GM18868 (cell line): ENCODE results near the gene RPS19BP1.
A peak's percentile ranks its signal among the peaks of the same experiment; 100 is the strongest.
"Not testable (repeated sequence)": the region's sequence is repeated elsewhere in the genome, so short reads cannot be mapped to it uniquely, and the experiment has no call there.

Experiments
- ATAC-seq: cut with Tn5 transposase; IDR thresholded peaks from one replicate; pipeline ENCODE4 v1.9.1; 2021; ENCODE audit warnings: mild to moderate bottlenecking, moderate library complexity; ENCODE audit not compliant: unreplicated experiment

Gene RPS19BP1

DNA sequence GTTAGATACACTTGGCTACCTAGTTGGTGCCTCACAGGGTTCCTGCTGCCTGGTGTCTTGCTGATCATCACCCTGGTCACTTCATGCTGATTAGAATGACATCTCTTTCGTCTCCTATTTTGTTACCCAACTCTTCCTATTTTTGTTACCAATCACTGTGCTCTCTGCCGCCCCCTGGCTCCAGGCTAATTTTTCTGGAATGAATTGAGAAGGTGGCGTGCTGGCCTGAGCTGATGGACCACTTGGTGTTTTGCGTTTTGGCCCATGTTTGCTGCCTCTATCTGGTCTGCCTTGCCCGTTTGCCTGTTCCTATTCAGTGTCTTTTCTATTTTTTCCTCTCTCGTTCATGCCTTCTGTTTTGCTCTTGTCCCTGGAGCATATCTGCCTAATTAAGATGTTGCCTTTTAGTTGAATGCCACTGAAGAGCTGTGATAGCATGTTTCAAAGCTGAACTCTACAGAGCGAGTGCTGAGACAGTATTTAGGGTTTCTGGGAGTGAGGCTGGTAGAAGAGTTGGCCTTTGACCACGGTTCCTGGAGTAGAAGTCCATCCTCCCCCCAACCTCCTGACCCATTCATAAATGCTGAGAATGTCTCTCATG, 18.1 kb downstream of the RPS19BP1 start:
- no peak for ATAC-seq

DNA sequence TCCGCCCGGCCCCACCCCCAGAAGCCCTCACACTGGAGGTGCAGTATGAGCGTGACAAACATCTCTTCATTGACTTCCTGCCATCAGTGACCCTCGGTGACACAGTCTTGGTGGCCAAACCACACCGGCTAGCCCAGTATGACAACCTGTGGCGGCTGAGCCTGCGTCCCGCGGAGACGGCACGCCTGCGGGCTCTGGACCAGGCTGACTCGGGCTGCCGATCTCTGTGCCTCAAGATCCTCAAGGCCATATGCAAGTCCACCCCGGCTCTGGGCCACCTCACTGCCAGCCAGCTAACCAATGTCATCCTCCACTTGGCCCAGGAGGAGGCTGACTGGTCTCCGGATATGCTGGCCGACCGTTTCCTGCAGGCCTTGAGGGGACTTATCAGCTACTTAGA, 18.8 kb downstream of the RPS19BP1 start:
- no peak for ATAC-seq

DNA sequence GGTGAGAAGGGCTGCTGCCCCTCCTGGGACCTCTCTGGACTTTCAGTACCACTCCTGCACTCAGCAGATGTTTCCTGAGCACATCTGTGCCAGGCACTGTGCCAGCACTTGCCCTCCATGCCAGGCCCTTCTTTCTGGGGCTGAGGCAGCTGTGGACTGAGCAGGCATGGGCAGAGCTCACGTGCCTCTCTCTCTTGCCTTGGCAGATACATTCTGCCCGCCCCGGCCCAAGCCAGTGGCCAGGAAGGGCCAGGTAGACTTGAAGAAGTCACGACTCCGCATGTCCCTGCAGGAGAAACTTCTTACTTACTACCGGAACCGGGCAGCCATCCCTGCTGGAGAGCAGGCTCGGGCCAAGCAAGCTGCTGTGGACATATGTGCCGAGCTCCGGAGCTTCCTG, 20.5 kb downstream of the RPS19BP1 start:
- no peak for ATAC-seq

DNA sequence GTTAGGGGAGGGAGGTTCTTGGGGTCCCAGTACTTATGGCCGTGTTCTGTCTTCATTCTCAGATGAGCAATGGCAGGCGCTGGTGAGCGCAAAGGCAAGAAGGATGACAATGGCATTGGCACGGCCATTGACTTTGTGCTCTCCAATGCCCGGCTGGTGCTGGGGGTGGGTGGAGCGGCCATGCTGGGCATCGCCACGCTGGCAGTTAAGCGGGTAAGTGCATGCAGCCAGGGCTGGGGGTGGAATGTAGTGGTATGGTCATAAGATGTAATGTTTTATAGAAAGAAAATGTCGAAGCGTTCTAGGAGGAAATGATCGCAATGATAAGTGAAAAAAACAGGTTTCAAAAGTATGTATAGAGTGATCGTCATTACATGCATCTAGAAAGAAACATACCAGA, 21.3 kb downstream of the RPS19BP1 start:
- ATAC-seq = no peak

DNA sequence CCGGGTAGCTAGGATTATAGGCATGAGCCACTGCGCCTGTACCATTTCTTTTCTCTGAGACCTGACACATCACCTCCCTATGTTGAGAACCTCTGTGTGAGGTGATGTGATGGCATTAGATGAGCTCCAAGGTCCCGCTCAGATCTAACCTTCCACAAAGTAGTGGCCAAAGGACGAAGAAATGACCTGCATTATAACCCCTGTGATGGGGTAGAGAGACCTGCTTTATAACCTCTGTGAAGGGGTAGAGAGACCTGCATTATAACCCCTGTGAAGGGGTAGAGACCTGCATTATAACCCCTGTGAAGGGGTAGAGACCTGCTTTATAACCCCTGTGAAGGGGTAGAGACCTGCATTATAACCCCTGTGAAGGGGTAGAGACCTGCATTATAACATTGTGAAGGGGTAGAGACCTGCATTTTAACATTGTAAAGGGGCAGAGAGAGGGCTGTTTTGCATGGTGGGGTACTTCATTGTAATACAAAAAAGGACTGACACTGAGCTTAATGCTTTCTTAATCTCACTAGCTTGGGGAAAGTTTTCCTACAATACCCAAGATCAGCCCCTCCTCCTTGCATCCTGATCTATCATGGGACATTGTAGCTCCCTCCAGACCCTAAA, 21.9 kb downstream of the RPS19BP1 start:
- ATAC-seq = no peak

DNA sequence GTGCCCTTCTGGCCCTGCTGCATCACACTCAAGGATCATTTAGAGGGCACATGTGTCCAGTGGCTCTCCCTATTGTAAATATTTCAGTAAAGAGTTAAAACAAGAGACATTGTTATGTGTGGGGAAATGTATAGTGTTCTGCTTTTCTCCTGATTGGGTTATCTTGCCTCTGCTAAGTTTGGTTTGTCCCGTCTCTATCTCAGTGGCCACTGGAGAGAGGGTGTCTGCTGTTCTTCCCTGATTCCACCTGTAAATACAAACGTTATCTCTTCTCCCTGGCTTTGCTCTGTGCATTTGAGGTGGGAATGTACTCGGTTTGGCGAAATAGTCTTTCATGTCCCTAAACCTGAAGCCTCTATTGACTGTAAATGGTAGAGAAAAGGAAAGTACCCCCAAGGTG, 24.2 kb downstream of the RPS19BP1 start:
- ATAC-seq = no peak

DNA sequence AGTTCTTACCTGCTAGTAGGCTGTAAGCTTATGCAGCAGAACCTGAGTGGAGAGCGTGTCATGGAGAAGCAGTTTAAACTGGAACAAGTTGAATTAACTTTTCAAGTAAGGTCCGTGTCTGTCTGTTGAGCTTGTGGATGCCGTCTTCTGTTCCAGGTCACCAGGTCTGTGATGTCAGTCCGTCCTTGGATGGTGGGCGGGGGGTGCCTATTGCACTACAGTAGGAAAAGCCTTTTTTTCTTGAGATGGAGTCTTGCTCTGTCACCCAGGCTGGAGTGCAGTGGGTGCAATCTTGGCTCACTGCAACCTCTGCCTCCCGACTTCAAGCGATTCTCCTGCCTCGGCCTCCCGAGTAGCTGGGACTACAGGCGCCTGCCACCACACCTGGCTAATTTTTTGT, 25.5 kb downstream of the RPS19BP1 start:
- ATAC-seq = not testable (repeated sequence)

DNA sequence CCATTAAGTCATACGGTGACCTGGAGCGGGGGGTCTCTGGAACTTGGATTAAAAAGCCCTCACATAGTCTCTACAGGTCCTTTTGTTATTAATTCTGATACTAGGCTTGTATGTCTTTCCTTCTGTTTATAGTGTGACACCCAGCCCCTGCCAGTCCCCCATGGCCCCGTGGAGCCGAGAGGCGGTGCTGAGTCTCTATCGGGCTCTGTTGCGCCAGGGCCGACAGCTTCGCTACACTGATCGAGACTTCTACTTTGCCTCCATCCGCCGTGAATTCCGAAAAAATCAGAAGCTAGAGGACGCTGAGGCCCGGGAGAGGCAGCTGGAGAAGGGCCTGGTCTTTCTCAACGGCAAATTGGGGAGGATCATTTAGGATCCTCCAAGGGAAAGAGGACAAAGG, 28.5 kb downstream of the RPS19BP1 start:
- ATAC-seq = no peak

DNA sequence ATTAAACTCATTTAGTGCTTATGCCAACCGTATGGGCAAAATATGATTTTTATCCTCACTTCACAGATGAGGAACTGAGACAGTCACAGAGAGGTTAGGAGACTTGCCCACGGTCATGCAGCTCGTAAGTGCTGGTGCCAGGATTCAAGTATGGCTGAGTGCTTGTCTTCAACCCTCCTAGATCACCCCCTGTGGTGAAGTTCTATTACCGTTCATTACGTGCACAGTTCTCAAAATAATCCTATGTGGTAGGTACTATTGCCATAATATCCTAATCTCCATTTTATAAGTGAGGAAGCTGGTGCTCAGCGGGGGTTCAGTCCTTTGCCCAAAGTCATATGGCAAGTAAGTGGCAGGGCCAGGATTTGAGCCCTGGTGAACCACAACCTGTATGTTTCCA, 28.9 kb downstream of the RPS19BP1 start:
- ATAC-seq = no peak

DNA sequence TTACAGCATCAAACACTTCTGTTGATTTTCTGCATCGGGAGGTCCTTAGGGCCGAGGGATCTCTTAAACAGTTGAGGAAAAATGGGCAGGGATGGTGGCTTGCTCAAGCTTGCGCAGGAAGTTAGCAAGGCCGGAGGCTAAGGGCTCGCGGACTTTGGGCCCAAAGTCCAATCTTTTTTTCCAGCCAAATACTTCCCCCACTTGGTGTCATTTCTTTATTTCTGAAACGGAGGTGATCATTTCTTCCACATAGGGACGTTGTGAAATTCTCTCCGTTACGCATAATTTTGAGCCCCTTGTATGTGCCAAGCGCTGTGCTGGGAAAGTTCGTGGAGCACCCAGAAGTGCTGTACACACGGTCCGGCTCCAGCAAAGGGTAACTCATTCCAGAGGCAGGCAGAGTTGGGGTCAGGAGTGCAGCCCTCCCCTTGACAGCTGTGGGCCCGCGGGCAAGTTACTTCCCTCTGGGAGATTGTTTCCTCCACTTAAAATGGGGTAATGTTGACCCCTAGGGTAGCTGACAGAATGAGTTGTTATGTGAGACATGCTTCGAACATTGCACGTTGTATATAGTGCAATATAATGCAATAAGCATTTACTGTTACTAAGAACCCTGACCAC, 29.6 kb downstream of the RPS19BP1 start:
- ATAC-seq = no peak

DNA sequence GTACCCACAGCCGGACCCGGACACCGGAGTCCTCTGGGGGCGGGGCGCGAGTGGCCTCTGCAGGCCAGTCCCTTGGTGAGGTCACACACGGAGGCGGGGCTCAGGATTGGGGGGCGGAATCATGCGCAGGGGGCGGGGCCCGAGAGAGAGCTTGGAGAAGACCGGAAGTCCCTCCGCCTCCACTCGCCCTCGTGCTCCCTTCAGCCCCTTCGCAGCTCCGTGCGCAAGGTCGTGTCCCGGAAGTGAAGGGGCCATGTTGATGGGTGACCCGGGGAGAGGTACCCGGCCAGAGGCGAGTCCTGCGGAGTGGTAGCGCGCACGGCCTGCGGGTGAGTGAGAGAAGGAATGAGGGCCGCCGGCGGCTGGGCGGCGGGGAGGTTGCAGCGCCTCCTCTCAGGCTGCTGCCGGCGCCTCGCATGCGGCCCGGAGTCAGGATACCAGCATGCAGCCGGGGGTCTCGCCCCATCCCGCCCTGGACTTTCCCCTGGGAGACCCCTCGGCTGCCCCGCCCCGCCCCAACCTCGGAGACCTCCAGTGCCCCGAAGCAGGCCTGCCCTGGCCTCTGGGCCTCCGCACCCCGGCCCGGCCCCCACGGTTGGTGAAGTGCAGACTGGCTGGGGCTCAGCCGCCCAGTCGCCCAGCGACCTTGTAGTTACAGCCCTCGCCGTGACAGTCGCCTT, 30.3 kb downstream of the RPS19BP1 start, which contains the start of gene MIEF1:
TSS of gene MIEF1 (plus strand) at position 182 of the 680 bp plus-strand sequence. CDS start 9,005 bp downstream, outside the sequence.
- peak; percentile 91 for ATAC-seq

DNA sequence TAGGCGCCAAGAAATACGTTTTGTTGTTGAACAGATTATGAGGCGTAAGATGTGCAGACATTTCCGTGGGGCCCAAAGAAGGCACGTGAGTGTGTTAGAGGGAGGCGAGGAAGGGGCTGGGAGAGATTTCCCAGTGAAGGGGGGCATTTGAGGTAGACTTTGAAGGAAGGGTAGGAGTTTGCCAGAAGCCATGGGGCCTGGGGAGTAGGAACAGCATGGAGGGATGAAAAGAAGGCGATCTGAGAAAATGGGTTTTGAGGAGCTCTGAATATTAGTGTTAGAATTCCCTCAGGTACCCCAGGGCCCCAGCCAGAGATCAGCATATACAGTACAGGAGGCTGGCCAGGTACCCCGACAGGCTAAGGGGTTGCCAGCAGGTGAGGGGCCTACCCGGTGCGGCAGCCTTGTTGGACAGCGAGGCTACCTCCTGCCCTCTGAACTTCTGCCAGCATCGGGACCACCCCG, 30.9 kb downstream of the RPS19BP1 start:
- ATAC-seq = no peak

DNA sequence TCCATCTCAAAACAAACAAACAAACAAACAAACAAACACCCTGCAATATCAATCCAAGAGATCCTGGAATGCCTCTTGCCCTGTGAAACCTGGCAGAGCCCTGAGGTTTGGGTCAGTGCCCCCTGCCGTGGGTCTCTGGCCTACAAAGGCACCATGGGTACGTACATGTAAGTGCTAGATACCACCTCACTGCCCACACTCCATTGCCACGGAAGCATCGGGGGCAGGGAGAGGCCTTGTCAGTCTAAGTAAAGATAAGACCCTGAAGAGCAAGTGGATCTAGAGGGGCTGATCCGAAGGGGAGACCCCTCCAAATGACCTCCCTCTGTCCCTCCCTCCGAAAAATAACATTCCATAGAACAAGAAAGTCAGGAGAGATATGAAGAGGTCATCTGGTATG, 32.4 kb downstream of the RPS19BP1 start:
- no peak for ATAC-seq

DNA sequence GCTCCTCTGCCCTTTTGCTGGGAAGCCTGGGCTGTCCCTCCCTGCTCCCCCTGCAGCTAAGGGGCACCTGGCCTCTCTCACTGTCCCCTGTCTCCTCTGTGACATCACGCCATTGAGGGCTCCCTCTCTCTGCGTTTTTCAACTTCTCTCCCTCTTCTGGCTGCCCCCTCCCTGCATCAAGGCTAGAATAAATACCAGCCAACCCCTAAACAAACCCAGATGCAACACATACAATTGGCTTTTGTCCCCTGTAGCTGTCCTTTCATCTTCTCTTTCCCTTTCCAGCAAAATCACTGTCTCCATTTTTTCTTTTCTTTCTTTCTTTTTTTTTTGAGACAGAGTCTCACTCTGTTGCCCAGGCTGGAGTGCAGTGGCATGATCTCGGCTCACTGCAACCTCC, 33.7 kb downstream of the RPS19BP1 start:
- ATAC-seq = no peak

DNA sequence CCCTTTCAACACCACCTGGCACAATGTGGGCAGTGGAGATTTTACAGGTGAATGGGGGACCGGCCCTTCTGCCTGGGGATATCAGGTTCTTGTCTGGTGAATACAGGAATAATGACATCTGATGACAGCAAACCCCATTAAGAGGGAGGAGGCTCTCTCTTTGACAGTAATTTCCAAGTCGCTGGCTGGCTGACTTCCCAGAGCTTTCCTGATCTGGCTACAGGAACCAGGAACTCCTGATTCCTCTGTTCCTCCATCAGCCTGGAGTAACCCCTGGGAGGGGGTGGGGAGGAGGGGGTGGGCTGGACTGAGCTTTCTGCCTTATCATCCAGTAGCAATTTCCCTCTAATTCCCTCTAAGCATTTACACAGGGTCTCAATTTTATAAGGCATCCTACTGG, 34.2 kb downstream of the RPS19BP1 start:
- ATAC-seq = no peak

DNA sequence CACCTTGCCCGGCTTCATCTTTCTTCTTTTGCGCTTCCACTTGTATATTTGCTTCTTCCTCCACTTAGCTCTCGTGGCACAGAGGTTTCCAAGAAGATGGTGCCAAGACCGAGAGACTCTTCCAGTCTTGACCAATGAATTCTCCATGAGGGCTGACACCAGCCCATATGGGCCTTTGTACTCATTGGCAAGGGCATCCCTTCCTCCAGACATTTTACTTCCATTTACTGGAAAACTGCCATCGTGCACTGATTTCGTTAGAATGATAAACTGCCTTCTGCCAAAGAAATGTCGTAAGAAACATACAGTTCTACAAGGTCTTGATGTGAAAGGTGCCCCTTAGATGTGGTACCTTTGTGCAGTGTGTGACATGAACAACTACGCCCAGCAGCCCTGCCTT, 35.1 kb downstream of the RPS19BP1 start:
- ATAC-seq = no peak

DNA sequence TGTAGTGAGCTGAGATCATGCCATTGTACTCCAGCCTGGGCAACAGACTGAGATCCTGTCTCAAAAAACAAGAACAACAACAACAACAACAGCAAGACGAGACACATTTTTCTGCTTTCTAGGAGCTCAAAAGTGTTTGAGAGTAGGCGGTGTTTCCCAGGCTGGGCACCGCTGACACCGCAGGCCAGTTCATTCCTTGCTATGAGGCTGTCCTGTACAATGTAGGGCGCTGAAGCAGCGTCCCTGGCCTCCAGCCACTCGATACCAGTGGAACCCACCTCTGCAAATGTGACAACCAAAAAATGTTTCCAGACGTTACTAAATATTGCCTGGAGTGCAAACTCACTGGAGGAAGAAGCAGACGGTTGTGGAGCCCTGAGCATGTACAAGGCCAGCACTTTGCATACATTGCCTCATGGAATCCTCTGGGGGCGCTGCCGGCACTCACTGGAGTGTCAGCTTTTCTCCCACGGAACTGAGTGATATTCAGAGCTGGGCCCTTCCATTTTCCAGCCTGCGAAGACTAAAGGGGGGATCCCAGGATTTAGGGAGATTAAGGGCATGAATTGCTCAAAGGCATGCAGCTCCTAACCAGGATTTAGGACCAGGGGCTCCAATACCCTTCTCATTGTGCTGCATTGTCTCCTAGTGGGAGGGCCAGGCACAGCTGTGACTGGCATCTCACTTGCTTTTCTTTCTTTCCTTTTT, 36.3 kb downstream of the RPS19BP1 start:
- no peak for ATAC-seq

DNA sequence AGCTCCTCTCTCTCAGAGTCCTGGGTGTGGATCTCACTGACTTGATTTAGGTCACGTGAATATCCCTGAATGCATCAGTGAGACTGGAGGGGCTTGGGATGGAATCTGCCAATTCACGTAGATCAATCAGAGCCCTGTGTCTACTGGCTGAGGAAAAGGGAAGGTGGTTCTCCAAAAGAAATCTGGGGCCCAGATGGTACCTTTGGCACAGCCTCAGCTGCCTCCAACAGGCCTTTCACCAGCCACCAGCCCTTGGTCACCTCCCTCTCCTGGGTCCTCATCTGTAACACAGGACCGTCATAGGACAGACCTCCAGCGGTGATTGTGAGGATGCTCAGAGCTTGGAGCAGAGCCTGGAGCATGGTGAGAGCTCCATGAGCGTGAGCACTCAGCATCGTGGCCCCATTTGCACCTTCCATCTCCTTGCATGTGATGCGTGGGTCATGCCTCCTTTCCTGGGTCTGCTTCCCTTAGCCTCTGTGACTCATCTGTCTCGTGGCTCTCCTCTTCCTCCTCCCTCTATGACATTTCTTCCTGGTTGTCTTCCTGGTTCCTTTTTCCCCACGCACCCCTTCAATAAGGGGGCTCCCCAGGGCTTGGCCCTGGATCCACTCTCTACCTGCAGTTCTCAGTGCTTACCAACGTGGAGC, 38.0 kb downstream of the RPS19BP1 start:
- no peak for ATAC-seq

DNA sequence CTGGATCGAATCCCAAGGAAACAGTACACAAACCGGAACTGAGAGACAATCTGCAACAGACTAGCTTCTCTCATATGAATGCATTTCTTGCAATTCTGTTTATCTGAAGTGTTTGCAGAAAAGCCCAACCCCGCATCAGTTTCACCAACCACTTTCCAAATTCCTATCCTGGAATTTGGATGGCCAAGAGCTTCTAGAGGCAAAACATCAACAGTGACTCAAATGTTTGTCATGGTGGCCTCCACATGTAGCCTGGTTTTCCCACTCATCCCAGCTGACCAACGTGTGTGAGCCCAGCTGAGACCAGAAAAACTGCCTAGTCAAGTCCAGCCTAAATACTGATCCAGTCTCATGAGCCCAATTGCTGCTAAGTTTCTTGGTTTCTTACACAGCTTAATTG, 38.8 kb downstream of the RPS19BP1 start:
- no peak for ATAC-seq

DNA sequence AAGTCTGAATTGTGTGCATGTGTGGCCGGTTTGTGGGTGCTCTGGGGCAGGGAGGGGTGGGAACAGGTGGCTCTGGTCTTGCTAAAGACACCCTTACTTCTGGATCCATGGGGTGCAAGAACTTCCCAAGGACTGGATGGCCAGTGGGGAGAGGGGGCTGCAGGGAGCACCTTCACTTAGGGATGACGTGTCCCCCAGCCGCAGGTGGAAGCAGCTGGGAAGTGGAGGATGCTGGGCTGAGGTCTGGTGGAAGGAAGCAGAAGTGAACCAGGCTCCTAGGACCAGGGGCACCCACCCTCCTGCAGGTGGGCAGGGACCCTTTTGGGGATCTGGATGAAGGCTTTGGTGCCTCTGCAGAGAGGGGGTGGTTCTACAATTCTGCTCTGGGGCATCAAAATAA, 40.4 kb downstream of the RPS19BP1 start:
- no peak for ATAC-seq

DNA sequence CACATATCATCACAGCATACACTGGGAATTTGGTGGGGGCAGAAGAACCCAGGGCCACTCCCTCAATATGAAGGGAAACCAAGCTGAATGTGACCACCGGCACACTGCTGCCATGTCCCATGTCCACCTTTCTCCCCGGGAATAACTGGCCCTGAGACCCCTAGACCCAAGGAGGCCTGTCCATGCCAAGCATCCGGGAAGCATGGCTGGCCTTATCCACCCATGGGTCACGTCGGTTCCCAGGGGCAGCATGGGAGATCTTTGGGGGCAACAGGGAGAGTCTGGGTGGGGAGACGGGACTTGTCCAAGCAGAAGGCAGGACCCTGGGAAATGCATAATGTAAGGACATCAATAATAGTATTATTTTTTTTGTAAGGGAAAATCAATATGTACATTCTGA, 40.9 kb downstream of the RPS19BP1 start:
- ATAC-seq = no peak
